HCT116 (cell line): ENCODE measurements around the gene PTGDS. TPM values are rescaled to one million over a fixed set of nuclear protein-coding genes. Genes with fewer than 3 reads are reported as not detected.

Source experiments
- ATAC-seq: fragments of 200-7000 bp; cut with Tn5 transposase; 2 replicates; pipeline ENCODE4 v1.9.1; 2020; ENCODE audit warnings: mild to moderate bottlenecking, moderate library complexity
- BruUV-seq: library from RNA; stranded (reverse); fragments of 400-500 nt; replicated peaks from 2 replicates; lab custom pipeline; 2021; lab: Mats Ljungman, UMichigan
- CTCF ChIA-PET: fragments of 300-600 bp; sonication (Branson Sonifier 250); formaldehyde crosslinking; loops from one replicate; lab custom pipeline; 2021; ENCODE audit warnings: antibody characterized with exemption; lab: Charles Lee
- POLR2A ChIA-PET: fragments of 300-600, 350-600 bp; sonication (Branson Sonifier 250); formaldehyde crosslinking; loops from one replicate; lab custom pipeline; 2021; ENCODE audit warnings: antibody characterized with exemption; lab: Charles Lee
- RAD21 ChIA-PET, 2 experiments: fragments of 300-600 bp; sonication (Branson Sonifier 250); formaldehyde crosslinking; loops; one replicate each; lab custom pipeline; 2023; ENCODE audit warnings: low total read pairs in 2 of 2; ENCODE audit not compliant: uncharacterized antibody in 2 of 2, unreplicated experiment in 2 of 2, low non-redundant PET in 1 of 2; lab: Charles Lee
- DNase-seq: peaks from one replicate; pipeline ENCODE4 v3.0.0-alpha.2; 2010; ENCODE audit warnings: low read depth, low spot score
- H2AFZ ChIP-seq: fragments of 200-600 bp; shearing (Covaris generic), sonication (generic); 2 replicates; pipeline ENCODE4 v1.6.1; 2017; ENCODE audit warnings: low read depth, mixed run types, mixed read lengths, antibody characterized with exemption, low read length; ENCODE audit not compliant: poor library complexity, severe bottlenecking
- H3K27ac ChIP-seq: 2 replicates; pipeline ENCODE4 v1.5.1; 2012; ENCODE audit warnings: low read depth, low read length
- H3K27me3 ChIP-seq: fragments of 200-600 bp; sonication (generic); 2 replicates; pipeline ENCODE4 v1.6.1; 2016; ENCODE audit warnings: mixed run types, low read length, mixed read lengths; ENCODE audit not compliant: insufficient read depth
- H3K36me3 ChIP-seq, 2 experiments: fragments of 200-500 bp in 1 of 2; fragments of 200-600 bp in 1 of 2; sonication (Bioruptor generic) in 1 of 2; sonication (generic) in 1 of 2; 2 replicates each; pipeline versions ENCODE4 v1.5.1 to v1.6.1; 2014 to 2016; ENCODE audit warnings: low read length in 2 of 2, inconsistent platforms in 1 of 2, mixed read lengths in 1 of 2, mixed run types in 1 of 2; ENCODE audit not compliant: insufficient read depth in 2 of 2, control insufficient read depth in 1 of 2
- H3K4me1 ChIP-seq, 2 experiments: fragments of 200-600 bp in 1 of 2; sonication (generic) in 1 of 2; 2 replicates each; pipeline versions ENCODE4 v1.5.1 to v1.6.1; 2012 to 2017; ENCODE audit warnings: low read length in 2 of 2, inconsistent platforms in 1 of 2, mild to moderate bottlenecking in 1 of 2, mixed read lengths in 1 of 2, mixed run types in 1 of 2, moderate library complexity in 1 of 2; ENCODE audit not compliant: insufficient read depth in 2 of 2, control insufficient read depth in 1 of 2
- H3K4me2 ChIP-seq: fragments of 200-600 bp; sonication (generic); 2 replicates; pipeline ENCODE4 v1.6.1; 2017; ENCODE audit warnings: mixed run types, low read length, mixed read lengths
- H3K4me3 ChIP-seq, 2 experiments: fragments of 200-600 bp in 1 of 2; sonication (generic) in 1 of 2; replicated peaks in 1 of 2; 2 replicates each; pipeline ENCODE4 v1.5.1; 2011 to 2016; ENCODE audit warnings: low read length in 2 of 2, control low read depth in 1 of 2, low read depth in 1 of 2, mild to moderate bottlenecking in 1 of 2, mixed read lengths in 1 of 2, mixed run types in 1 of 2
- H3K79me2 ChIP-seq: fragments of 200-600 bp; sonication (generic); 2 replicates; pipeline ENCODE4 v1.6.1; 2017; ENCODE audit warnings: mild to moderate bottlenecking, mixed run types, low read length, moderate library complexity, mixed read lengths; ENCODE audit not compliant: insufficient read depth
- H3K9ac ChIP-seq: fragments of 200-600 bp; sonication (generic); 2 replicates; pipeline ENCODE4 v1.6.1; 2016; ENCODE audit warnings: low read length, mixed read lengths
- H3K9me2 ChIP-seq: fragments of 200-600 bp; sonication (generic), shearing (Covaris generic); 2 replicates; pipeline ENCODE4 v1.6.1; 2017; ENCODE audit warnings: mixed run types, mild to moderate bottlenecking, moderate library complexity; ENCODE audit not compliant: insufficient read depth
- H3K9me3 ChIP-seq, 2 experiments: fragments of 200-500 bp in 1 of 2; fragments of 200-600 bp in 1 of 2; sonication (Bioruptor generic) in 1 of 2; sonication (generic) in 1 of 2; 2 replicates each; pipeline ENCODE4 v1.6.1; 2014 to 2017; ENCODE audit warnings: low read length in 2 of 2, mixed read lengths in 2 of 2, inconsistent platforms in 1 of 2, low read depth in 1 of 2, mild to moderate bottlenecking in 1 of 2, mixed run types in 1 of 2, moderate library complexity in 1 of 2; ENCODE audit not compliant: control insufficient read depth in 1 of 2, insufficient read depth in 1 of 2
- H4K20me1 ChIP-seq: fragments of 200-600 bp; sonication (generic), shearing (Covaris generic); 2 replicates; pipeline ENCODE4 v1.6.1; 2017; ENCODE audit warnings: mixed run types, mild to moderate bottlenecking, moderate library complexity; ENCODE audit not compliant: insufficient read depth
- CBX3 ChIP-seq: IDR thresholded peaks from 2 replicates; pipeline ENCODE4 v1.6.1; 2012; ENCODE audit warnings: low read depth
- EGR1 ChIP-seq: IDR thresholded peaks from 2 replicates; pipeline ENCODE4 v1.6.1; 2012; ENCODE audit warnings: low read depth
- ELF1 ChIP-seq: IDR thresholded peaks from 2 replicates; pipeline ENCODE4 v1.6.1; 2012; ENCODE audit warnings: low read depth, borderline replicate concordance
- EZH2 ChIP-seq: fragments of 200-600 bp; sonication (generic); IDR thresholded peaks from 2 replicates; pipeline ENCODE4 v1.6.1; 2017; ENCODE audit warnings: antibody characterized with exemption, mixed run types
- FOSL1 ChIP-seq: IDR thresholded peaks from 2 replicates; pipeline ENCODE4 v1.6.1; 2012; ENCODE audit warnings: low read depth
- JUND ChIP-seq: IDR thresholded peaks from 2 replicates; pipeline ENCODE4 v1.6.1; 2012
- POLR2AphosphoS5 ChIP-seq: IDR thresholded peaks from 2 replicates; pipeline ENCODE4 v1.6.1; 2011; ENCODE audit warnings: mild to moderate bottlenecking, low read depth, low read length, moderate library complexity
- SP1 ChIP-seq: IDR thresholded peaks from 2 replicates; pipeline ENCODE4 v1.6.1; 2012; ENCODE audit warnings: low read depth
- TCF7L2 ChIP-seq: IDR thresholded peaks from 2 replicates; pipeline ENCODE4 v1.7.0; 2011; ENCODE audit warnings: borderline replicate concordance, inconsistent platforms; ENCODE audit not compliant: insufficient read depth, insufficient read length; ENCODE audit errors: extremely low read depth
- ZNF274 ChIP-seq: fragments of 200-500 bp; sonication (Bioruptor generic); IDR thresholded peaks from 2 replicates; pipeline ENCODE4 v1.6.1; 2014; ENCODE audit warnings: mild to moderate bottlenecking, low read depth, low read length, inconsistent platforms
- intact Hi-C: fragments of 100-400 bp; cut with micrococcal nuclease; formaldehyde crosslinking; loops from 2 replicates; pipeline ENCODE4 v1.10.0; 2022
- total RNA-seq: library from RNA; stranded (reverse); gene quantifications from one replicate; pipeline ENCODE4 v1.2.1, GENCODE V29; 2021; ENCODE audit not compliant: unreplicated experiment
- TF ChIP-seq, protein P1 (sequence below): IDR thresholded peaks from 2 replicates; pipeline ENCODE4 v1.6.1; 2012
- TF ChIP-seq, protein P2 (sequence below): IDR thresholded peaks from 2 replicates; pipeline ENCODE4 v1.6.1; 2012; ENCODE audit warnings: low read depth
- TF ChIP-seq, protein P3 (sequence below): IDR thresholded peaks from 2 replicates; pipeline ENCODE4 v1.6.1; 2011; ENCODE audit warnings: mild to moderate bottlenecking, low read length, moderate library complexity; ENCODE audit not compliant: insufficient replicate concordance; ENCODE audit errors: extremely low read depth

The PTGDS gene
- total RNA-seq, 1 experiment from 2014 or later, result 3.1 TPM

DNA sequence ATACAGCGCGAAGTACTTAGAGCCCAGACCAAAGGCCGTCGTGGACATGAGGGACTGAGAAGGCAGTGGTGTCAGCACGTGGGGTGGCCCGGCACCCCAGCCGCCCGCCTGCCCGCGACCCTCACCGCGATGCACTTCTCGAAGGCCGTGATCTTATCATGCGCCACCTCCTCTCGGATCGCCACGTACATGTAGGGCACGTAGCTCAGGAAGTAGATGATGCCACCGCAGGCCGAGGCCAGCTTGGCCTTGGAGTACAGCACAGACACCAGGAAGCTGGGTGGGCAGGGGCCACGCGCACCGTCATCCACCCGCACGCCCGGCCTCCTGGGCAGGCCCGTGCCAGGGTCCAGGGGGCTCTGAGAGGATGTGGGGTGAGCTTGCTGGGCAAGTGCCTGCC, 39.8 kb downstream of the PTGDS start:
- RAD21 ChIA-PET, result no interaction called here
- DNase-seq (no peak), ATAC-seq (no peak)
- Histone ChIP-seq H3K27me3 (no peaks in the 10 kb centered on the region), H3K9ac (no peak overlapping the region), H3K9me2 (no peaks in the 10 kb centered on the region), H3K27ac (no peak overlapping the region), H3K4me3 (no peak overlapping the region), H4K20me1 (no peaks in the 10 kb centered on the region), H3K4me1 (peaks cover 0 to under 1% of the 10 kb centered on the region in 2 experiments; a peak in 1 of 4 replicates), H3K79me2 (no peaks in the 10 kb centered on the region), H3K4me2 (no peak overlapping the region), H2AFZ (no peak overlapping the region), H3K9me3 (no peaks in the 10 kb centered on the region), H3K36me3 (peaks cover 19 to 27% of the 10 kb centered on the region in 2 experiments; a peak in 3 of 4 replicates)
- BruUV-seq, result no TSS peak
- intact Hi-C loops, result no loop called here
- CTCF ChIA-PET, result interaction anchor here (1.2 kb wide), 1 partner anchor 12 kb away, joined by 4 read pairs; no protein-coding TSS in a partner anchor
- TF ChIP-seq ELF1, result no peak
- TF ChIP-seq POLR2AphosphoS5, result no peak
- TF ChIP-seq, protein P1, sequence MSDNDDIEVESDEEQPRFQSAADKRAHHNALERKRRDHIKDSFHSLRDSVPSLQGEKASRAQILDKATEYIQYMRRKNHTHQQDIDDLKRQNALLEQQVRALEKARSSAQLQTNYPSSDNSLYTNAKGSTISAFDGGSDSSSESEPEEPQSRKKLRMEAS, result no peak
- no peak for TF ChIP-seq ZNF274
- TF ChIP-seq EZH2, result no peak
- no peak for TF ChIP-seq FOSL1
- TF ChIP-seq, protein P2, sequence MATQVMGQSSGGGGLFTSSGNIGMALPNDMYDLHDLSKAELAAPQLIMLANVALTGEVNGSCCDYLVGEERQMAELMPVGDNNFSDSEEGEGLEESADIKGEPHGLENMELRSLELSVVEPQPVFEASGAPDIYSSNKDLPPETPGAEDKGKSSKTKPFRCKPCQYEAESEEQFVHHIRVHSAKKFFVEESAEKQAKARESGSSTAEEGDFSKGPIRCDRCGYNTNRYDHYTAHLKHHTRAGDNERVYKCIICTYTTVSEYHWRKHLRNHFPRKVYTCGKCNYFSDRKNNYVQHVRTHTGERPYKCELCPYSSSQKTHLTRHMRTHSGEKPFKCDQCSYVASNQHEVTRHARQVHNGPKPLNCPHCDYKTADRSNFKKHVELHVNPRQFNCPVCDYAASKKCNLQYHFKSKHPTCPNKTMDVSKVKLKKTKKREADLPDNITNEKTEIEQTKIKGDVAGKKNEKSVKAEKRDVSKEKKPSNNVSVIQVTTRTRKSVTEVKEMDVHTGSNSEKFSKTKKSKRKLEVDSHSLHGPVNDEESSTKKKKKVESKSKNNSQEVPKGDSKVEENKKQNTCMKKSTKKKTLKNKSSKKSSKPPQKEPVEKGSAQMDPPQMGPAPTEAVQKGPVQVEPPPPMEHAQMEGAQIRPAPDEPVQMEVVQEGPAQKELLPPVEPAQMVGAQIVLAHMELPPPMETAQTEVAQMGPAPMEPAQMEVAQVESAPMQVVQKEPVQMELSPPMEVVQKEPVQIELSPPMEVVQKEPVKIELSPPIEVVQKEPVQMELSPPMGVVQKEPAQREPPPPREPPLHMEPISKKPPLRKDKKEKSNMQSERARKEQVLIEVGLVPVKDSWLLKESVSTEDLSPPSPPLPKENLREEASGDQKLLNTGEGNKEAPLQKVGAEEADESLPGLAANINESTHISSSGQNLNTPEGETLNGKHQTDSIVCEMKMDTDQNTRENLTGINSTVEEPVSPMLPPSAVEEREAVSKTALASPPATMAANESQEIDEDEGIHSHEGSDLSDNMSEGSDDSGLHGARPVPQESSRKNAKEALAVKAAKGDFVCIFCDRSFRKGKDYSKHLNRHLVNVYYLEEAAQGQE, result no peak
- TF ChIP-seq JUND, result no peak
- TF ChIP-seq, protein P3, sequence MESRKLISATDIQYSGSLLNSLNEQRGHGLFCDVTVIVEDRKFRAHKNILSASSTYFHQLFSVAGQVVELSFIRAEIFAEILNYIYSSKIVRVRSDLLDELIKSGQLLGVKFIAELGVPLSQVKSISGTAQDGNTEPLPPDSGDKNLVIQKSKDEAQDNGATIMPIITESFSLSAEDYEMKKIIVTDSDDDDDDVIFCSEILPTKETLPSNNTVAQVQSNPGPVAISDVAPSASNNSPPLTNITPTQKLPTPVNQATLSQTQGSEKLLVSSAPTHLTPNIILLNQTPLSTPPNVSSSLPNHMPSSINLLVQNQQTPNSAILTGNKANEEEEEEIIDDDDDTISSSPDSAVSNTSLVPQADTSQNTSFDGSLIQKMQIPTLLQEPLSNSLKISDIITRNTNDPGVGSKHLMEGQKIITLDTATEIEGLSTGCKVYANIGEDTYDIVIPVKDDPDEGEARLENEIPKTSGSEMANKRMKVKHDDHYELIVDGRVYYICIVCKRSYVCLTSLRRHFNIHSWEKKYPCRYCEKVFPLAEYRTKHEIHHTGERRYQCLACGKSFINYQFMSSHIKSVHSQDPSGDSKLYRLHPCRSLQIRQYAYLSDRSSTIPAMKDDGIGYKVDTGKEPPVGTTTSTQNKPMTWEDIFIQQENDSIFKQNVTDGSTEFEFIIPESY, result no peak
- no peak for TF ChIP-seq CBX3
- no peak for TF ChIP-seq SP1
- no peak for TF ChIP-seq EGR1
- TF ChIP-seq TCF7L2, result no peak
- POLR2A ChIA-PET, result no interaction called here
